M059J (cell line): ENCODE data around the gene EXD3. TPM values are rescaled to one million over a fixed set of nuclear protein-coding genes. Genes with fewer than 3 reads are reported as not detected.
"Not testable (repeated sequence)": the region's sequence is repeated elsewhere in the genome, so short reads cannot be mapped to it uniquely, and the experiment has no call there.

ENCODE experiments used
- DNase-seq: peaks from one replicate; pipeline ENCODE4 v3.0.0-alpha.2; 2012; ENCODE audit warnings: low read depth
- total RNA-seq: library from RNA; depleted of rRNA; stranded (reverse); fragments of >200 nt; shearing (Covaris generic); gene quantifications from 2 replicates; pipeline ENCODE4 v1.2.3, GENCODE V29; 2014

Gene EXD3
- total RNA-seq, 1 experiment from 2014 or later, result 2.7 TPM

DNA sequence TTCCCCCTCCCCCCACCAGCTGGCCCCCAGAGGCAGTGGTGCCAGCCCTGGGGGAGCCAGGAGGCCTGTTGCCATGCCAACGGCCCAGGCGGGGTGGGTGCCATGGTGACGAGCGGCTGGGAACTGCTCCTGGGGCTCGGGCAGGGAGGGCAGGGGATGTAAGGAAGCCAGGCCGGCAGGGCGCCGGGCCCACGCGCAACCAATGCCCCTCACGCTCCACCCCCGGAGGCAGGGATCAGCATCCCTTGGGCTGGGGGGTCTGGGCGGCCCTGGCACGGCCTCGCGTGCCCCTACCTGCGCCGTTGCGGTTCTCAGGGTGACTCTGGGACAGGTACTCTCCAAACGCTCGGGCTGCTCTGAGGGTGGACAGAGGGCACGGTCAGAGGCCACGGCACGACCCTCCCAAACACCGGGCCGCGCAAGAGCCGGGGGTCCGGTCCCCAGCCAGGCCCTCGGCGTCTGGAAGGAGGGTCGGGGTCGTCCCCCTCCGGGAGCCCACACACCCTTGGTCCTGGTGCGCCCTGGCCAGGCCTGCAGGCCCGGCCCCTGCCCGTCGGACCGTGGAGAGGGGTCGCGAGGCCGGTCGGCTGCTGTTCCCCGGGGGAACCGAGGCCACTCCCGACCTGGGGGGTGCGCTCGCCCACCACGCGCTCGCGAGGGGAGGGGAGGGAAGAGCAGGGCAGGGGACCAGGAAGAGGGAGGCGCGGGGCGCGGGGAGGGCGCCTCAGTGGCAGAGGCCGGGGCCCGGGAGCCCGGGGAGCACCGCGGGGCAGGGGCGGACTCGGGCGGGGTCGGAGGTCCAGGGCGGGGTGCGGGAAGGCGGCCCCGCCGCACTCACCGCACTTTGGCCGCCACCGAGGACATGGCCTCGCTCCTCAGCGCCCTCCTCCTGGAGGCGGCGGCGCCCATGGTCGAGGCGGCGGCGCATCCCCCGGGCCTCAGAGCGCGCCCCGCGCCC is 35.5 kb upstream of the EXD3 start:
- no peak for DNase-seq

- DNase-seq, result no peak
Measured at GRCh38 chr9:137457406-137458193, 34.6 kb upstream of the EXD3 start.

GRCh38 chr9:137456864-137457405 is 34.0 kb upstream of the EXD3 start:
- no peak for DNase-seq

- no peak for DNase-seq
Measured at GRCh38 chr9:137456061-137456863, 33.3 kb upstream of the EXD3 start.

GRCh38 chr9:137455359-137455991 is 32.5 kb upstream of the EXD3 start:
- no peak for DNase-seq

GRCh38 chr9:137454597-137455358 is 31.8 kb upstream of the EXD3 start:
- DNase-seq, result no peak

DNA sequence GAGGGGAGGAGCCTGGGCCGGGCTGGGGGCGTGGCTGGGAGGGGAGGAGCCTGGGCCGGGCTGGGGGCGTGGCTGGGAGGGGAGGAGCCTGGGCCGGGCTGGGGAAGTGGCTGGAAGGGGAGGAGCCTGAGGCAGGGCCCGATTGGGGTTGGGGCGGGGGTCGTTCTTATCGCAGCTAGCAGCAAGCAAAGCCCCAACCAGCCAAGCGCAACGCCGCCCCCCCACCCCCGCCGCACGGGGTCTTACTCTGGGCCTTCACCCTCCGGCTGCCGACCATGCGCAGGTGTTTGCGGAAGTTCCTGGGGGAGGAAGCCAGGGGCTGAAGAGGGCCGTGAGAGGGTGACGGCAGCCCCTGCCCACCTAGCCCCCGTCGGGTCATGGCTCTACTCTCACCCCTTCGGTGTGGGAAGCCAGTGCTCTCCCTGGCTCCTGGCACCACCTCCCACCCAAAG is 31.2 kb upstream of the EXD3 start:
- no peak for DNase-seq

GRCh38 chr9:137453643-137454081 is 30.7 kb upstream of the EXD3 start:
- no peak for DNase-seq

DNA sequence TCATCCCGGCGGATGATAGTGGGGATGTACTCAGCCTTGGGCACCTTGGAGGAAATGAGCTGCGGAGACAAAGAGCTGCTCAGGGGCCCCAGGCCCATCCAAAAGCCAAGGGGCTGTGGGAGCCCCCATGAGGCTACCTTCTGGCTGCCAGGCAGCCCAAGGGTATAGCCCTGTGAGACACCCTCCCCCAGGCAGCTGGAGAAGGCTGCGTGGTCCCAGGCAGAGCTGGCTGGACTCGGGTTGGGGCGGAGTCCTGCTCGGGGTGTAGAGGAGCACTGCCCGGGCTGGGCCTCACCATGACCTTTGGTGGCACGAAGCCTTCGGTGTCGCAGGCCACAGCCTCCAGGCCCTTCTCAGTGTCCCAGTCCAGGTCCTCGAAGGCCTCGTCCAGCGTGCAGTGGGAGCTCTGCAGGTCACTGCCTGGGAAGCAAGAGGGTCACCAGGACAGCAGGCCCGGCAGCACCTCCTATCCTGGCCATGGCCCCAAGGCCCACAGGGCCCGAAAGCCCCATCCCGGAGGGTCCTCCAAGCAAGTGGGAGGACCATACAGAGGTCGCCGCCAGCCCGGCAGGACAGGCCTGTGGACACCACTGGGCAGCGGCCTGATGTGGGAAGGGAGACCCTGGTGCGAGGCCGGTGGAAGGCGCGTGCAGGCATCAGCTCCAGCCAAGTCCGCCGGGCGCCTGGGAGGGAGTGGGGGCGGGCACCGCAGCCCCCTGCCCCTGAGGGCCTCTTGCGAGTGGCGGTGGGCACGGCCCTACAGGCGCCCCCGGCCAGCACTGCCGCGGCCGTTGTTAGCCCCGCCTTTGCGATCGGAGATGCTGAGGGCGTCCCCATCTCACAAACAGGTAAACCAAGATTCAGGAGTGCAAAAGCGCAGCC is 30.0 kb upstream of the EXD3 start:
- no peak for DNase-seq

DNA sequence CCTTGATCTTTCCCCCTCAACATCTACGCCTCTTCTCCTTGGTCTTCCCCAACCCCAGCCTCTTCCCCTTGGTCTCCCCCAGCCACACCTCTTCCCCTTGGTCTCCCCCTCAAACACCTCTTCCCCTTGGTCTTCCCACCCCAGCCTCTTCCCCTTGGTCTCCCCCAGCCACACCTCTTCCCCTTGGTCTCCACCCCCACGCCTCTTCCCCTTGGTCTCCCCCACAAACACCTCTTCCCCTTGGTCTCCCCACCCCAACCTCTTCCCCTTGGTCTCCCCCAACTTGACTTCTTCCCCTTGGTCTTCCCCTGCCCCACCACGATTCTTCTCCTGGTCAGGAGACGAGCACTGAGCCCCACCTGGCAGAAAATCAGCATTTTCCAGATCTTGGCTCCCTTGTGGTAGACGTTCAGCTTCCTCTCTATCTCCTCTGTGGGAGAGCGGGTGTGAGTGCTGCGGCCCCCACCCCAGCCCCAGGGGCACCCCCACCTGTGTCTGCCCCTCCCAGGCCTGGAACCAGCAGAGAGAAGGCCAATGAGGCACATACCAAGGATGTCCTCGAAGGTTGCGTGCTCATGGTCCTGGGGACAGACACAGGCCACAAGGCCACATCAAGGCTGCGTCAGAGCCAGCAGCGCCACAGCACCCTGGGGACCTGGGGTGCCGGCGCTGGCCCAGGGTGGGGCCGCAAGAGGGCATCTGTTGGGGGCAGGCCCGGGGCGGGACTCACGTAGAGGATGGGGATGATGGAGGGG is 29.2 kb upstream of the EXD3 start:
- DNase-seq, result no peak

DNA sequence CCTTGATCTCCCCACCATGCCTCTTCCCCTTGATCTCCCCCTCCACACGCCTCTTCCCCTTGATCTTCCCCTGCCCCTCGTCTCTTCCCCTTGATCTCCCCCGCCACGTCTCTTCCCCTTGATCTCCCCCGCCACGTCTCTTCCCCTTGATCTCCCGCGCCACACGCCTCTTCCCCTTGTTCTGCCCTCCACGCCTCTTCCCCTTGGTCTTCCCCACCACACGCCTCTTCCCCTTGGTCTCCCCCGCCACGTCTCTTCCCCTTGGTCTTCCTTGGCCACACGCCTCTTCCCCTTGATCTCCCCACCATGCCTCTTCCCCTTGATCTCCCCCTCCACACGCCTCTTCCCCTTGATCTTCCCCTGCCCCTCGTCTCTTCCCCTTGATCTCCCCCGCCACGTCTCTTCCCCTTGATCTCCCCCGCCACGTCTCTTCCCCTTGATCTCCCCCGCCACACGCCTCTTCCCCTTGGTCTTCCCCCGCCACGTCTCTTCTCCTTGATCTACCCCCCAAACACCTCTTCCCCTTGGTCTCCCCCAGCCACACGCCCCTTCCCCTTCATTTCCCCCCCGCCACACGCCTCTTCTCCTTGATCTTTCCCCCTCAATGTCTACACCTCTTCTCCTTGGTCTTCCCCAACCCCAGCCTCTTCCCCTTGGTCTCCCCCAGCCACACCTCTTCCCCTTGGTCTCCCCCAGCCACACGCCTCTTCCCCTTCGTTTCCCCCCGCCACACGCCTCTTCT is 28.5 kb upstream of the EXD3 start:
- DNase-seq, result not testable (repeated sequence)

GRCh38 chr9:137450539-137451222 is 27.7 kb upstream of the EXD3 start:
- DNase-seq, result not testable (repeated sequence)

DNA sequence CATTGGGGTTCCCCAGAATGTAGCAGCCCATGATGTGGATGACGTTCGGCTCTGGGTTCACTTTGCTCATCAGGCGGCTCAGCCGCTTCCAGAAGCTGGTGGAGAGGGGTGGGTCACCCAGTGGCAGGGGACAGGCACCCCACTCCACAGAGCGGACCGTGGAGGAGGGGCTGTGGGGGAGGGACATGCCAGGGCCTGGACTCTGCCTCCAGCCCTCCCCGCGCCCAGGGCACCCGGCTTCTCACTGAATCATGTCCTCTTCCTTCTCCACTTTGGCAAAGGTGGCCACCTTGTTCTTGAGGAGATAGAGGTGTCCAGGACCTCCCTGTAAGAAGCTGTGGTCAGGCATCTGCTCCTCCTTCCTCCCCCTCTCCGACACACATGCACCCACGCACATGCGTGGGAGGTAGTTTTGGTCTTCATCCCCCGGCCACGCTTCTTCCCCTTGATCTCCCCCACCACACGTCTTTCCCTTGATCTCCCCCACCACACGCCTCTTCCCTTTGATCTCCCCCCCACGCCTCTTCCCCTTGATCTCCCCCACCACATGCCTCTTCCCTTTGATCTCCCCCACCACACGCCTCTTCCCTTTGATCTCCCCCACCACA is 27.1 kb upstream of the EXD3 start:
- DNase-seq, result no peak

DNA sequence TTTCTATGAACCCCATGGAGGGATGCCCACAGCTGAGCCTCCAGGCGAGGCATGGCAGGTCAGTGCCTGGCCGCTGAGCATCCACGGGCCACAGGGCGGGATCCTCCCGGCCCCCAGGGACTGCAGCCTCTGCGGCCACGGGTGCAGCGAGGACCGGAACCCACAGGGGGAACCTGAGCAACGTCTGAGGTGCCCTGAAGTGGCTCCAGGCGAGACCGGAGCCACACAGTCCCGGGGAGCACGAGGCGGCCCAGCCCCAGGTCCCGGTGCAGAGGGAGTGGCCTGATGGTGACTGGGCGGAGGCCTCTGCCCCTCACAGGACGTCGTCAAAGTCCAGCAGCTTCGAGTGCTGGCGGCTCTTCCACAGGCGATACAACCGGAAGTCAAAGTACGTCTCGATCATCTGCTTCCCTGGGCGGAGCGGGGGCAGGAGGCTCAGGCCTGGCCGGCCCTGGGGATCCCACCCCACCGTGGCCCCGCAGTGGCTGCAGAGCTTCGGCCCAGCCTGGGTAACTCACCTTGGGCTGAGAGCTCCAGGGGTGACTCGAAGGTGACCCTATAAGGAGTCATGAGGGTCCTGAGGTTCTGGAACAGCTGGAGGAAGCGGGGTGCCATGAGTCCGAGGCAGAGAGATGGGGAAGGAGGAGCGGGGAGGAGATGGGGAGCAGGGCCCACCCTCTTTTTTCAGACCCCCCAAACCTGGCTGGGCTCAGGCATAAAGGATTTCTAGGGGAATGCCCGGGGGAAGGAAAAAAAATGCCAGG is 26.3 kb upstream of the EXD3 start:
- DNase-seq, result no peak

GRCh38 chr9:137448602-137448962 is 25.6 kb upstream of the EXD3 start:
- no peak for DNase-seq
